ENCODE measurements around the gene ZIC5.

The ZIC5 gene

DNA sequence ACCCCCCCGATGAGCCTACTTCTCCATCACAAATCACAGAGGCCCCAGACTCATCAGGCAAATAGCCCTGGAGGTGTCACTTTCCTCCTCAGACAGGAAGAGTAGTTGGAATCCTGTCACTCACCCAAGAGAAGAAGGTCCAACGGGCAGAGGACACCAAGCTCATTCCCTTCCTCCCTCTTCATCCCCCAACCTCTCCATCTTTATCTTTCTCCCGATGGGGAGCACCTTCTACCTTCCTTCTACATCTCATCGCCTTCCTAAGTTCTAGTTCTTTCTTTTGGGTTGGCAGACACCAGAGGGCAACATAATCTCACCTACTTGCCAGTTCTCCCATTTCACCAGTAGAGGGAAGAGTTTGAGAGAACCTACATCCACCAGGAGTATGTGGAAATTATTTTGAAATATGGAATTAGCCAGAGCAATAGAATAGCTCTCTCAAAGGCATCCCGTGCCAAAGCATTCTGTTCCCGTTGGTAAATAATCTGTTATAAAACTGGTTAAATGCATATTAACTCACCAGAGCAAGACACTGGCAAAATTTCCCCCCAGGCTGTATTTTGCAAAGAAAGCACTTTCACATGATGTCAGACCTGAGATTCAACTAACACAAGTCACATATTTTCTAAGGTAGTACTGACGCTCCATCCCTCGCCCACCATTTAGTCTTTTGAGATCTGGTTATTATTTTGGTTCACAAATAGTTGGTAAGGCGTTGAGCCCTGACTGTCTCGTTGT, 55.0 kb downstream of the ZIC5 start:
- no peak overlapping the region for H3K27ac ChIP-seq
- no peak for TF ChIP-seq ZFX (IDR thresholded peaks at IDR 0.05; ENCODE audit: borderline replicate concordance)
- TF ChIP-seq, protein P1, sequence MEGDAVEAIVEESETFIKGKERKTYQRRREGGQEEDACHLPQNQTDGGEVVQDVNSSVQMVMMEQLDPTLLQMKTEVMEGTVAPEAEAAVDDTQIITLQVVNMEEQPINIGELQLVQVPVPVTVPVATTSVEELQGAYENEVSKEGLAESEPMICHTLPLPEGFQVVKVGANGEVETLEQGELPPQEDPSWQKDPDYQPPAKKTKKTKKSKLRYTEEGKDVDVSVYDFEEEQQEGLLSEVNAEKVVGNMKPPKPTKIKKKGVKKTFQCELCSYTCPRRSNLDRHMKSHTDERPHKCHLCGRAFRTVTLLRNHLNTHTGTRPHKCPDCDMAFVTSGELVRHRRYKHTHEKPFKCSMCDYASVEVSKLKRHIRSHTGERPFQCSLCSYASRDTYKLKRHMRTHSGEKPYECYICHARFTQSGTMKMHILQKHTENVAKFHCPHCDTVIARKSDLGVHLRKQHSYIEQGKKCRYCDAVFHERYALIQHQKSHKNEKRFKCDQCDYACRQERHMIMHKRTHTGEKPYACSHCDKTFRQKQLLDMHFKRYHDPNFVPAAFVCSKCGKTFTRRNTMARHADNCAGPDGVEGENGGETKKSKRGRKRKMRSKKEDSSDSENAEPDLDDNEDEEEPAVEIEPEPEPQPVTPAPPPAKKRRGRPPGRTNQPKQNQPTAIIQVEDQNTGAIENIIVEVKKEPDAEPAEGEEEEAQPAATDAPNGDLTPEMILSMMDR (IDR thresholded peaks at IDR 0.05), result peak; percentile 93

DNA sequence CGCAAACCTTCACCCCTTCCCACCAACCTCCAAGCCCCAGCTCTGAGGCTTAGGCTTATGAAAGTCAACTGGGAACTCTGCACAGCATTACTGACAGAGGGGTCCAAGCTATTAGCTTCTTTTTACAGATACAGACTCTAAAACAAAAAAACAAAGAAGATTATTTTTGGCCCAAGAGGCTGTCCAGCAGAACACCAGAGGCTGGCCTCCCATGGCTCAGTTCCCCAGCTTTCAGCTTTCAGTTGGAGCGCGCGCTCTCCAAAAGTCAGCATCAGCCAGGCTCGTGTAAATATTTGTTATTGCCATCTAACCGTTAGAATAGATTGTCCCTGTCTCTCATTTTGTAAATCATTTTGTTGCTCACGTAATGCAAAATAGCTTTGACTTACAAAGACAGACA, 58.4 kb downstream of the ZIC5 start:
- TF ChIP-seq ZFX (IDR thresholded peaks at IDR 0.05; ENCODE audit: borderline replicate concordance), result no peak
- TF ChIP-seq, protein P1 (IDR thresholded peaks at IDR 0.05), result no peak
- H3K27ac ChIP-seq, result no peak overlapping the region

Data from 22Rv1 (cell line).